Activated gamma-delta T cell treated with Interleukin-2 at 50 U/mL for 16 hours (primary cell): ENCODE results near the gene MLXIP.
"Not testable (repeated sequence)": the region's sequence is repeated elsewhere in the genome, so short reads cannot be mapped to it uniquely, and the experiment has no call there.

Experiments
- DNase-seq: peaks from one replicate; pipeline ENCODE4 v3.0.0-alpha.2; 2020

Gene MLXIP

GRCh38 chr12:122096591-122097149 is 18.1 kb downstream of the MLXIP start:
- no peak for DNase-seq

- DNase-seq, result no peak
These were observed 19.0 kb downstream of the MLXIP start for GRCh38 chr12:122097584-122097926.

DNA sequence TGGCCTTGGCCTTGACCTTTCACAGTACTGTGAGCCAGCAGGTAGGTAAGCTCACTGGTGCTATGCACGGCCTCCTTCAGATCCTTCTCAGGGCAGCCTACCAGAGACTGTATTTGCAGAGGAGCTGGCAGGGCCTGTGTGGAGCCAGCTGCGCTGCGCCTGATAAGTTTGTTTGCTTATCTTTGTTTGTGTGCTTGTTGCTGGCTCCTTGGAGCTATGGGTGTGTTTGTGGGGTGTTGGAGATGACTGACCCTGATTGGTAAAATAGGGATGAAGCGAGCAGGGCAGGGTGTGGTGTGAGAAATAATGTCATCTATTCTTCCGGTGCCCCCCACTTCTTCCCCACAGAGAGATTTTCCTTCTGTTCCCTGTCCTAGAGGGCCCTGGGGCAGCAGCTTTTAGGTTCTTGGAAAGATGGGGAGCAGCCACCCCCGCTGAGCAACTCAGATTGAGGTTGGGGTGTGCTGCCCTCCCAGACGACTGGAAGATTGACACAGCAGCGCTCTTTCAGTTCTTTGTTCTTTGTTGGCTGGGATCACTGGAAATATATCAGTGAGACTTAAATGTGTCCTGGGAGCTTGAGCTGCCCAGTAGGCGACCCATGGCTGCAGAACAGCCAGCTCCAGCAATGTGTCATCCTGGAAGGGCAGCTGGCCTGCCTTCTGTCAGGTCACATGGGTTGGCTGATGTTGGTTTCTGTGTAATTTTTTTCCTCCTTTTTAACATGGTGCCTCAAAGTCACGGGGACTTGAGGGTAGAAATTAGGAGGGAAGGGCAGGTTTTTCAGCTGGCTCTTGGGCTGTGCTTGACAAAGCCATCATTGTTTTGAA is 19.6 kb downstream of the MLXIP start:
- no peak for DNase-seq

- DNase-seq, result no peak
These were observed 20.8 kb downstream of the MLXIP start for GRCh38 chr12:122099280-122099749.

- no peak for DNase-seq
These were observed 21.3 kb downstream of the MLXIP start for GRCh38 chr12:122099856-122100255.

- DNase-seq, result no peak
These were observed 22.0 kb downstream of the MLXIP start for GRCh38 chr12:122100568-122100967.

- no peak for DNase-seq
These were observed 23.8 kb downstream of the MLXIP start for GRCh38 chr12:122102331-122102730.

GRCh38 chr12:122104844-122105243 is 26.3 kb downstream of the MLXIP start:
- no peak for DNase-seq

GRCh38 chr12:122105496-122105895 is 26.9 kb downstream of the MLXIP start:
- DNase-seq, result not testable (repeated sequence)

- DNase-seq, result no peak
These were observed 28.3 kb downstream of the MLXIP start for GRCh38 chr12:122106843-122107242.

DNA sequence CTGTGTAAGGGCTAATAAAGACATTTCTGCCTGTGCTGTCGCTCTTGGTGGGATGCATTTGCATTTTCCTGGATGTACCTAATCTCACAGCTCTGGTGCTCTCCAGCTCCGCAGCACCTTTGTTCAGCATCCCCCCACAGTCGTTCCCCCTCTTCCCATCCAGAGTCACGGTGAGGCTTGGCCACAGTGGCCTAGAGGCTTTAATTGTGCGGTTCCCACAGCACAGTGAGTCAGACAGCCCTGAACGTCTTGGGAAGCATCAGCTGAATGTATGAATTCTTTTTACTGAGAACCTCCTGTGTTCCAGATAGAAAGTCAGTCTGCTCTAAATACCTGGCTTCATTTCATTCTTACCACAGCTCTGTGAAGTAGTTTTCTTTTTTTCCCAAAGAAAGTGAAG is 28.7 kb downstream of the MLXIP start:
- no peak for DNase-seq

DNA sequence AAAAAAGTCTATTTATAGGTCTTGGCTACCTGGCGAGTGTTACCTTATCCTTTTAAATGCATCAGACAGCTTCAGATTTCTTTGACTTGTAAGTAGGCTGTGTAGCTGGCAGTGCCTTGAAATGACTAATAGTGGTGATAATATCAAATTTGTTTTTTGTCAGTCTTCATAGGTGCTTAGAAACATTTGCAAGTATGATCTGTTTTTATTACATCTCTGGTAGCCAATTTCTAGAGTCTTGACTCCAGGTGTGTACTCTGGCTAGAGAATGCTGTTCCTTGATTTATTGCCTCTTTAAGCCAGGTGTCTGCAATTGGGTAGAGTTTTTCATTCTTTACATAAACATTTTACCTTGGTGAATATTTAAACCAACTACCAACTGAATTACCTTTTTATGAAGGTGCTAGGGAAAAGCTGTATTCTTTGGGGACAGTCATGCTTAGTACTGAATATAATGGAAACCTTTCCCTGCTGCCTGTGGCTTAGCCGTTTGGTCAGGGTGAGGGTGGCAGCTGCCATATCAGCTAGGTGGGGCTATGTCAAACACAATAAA is 32.6 kb downstream of the MLXIP start:
- DNase-seq, result no peak

- no peak for DNase-seq
These were observed 38.4 kb downstream of the MLXIP start for GRCh38 chr12:122116707-122117535.

GRCh38 chr12:122117979-122118378 is 39.4 kb downstream of the MLXIP start:
- no peak for DNase-seq

- not testable (repeated sequence) for DNase-seq
These were observed 42.8 kb downstream of the MLXIP start for GRCh38 chr12:122121341-122121740.

GRCh38 chr12:122121745-122122144 is 43.2 kb downstream of the MLXIP start:
- no peak for DNase-seq

- peak; percentile 70 for DNase-seq
These were observed 44.6 kb downstream of the MLXIP start for GRCh38 chr12:122123051-122123760.

GRCh38 chr12:122123761-122124145 is 45.2 kb downstream of the MLXIP start:
- DNase-seq, result no peak

DNA sequence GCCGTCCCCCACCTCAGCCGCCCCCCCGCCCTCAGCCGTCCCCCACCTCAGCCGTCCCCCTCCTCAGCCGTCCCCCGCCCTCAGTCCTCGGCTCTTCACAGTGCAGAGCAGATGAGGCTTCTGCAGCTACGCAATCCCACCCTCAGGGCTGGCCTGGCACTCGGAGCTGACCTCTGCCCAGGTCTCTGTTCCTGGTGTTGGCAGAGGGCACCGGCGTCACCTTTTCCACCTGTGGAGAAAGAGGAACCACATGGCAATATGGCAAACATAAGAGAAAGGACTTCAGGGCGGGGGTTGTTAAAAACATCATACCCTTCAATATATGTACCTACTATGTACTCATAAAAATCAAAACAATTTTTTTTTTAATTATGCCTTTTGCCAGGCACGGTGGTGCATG is 45.8 kb downstream of the MLXIP start:
- no peak for DNase-seq

DNA sequence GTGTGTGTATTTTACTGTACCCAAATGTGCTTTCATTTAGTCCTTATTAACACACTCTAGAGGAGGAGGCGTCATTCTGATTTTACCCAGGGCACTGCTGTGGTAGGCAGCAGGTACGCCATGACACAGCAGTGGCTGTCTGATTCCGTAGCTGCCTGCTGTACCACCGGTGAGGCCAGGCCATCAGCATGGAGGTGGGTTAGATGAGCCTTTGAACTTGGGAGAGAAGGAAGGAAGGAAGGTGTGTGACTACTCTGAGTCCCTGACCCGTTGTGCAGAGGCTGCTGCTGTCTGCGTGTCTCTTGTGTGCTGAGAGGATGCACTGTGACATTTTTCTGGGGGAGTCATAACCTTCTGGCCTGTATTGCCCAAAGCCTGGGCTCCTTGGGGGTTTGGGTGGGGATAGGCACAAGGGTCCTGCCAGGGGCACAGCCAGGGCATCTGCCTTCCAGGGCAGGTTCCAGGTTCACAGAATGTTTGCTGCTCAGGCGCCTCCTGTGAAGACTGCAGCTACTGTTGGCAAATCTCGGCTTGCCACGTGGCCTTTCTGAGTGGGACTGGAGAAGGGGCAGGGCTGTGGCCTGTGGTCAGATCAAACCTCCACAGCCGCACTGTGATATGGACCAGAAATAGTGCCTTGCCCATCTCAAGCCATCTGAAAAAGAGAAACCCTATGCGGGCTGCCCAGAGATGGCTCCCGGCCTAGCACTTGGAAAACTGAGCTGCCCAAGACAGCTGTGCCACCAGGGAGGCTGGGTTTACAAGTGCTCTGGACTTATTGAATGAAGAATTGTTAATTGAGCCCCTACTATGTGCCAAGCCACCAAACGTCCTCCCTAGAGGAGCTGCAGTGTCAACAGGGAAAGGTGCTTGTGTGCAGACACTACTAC is 47.1 kb downstream of the MLXIP start:
- no peak for DNase-seq

GRCh38 chr12:122126342-122126635 is 47.7 kb downstream of the MLXIP start:
- no peak for DNase-seq
